GM04504 (cell line): ENCODE measurements around the gene ETNK1.
A peak's percentile ranks its signal among the peaks of the same experiment; 100 is the strongest.

Source experiments
- DNase-seq: peaks from one replicate; pipeline ENCODE4 v3.0.0-alpha.2; 2012; ENCODE audit warnings: low read depth

Gene ETNK1

DNA sequence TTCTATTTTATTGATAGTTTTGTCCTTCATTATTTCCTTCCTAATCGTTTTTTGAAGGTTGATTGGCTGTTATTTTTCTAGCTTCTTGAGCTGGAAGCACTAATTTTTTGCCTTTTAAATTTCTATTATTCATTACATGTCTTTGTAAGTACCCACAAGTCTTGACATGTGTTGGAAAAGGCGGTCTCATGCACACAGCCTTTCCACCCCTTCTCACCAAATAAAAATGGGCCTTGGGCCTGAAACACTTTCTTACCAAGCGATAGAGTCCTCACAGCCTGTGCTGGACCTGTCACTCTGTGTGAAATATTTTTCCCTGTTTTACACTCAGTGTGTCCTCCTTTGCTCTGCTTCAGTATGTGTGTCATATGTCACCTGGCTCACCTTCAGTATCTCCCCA lies 9.9 kb downstream of the ETNK1 start:
- DNase-seq = no peak

DNA sequence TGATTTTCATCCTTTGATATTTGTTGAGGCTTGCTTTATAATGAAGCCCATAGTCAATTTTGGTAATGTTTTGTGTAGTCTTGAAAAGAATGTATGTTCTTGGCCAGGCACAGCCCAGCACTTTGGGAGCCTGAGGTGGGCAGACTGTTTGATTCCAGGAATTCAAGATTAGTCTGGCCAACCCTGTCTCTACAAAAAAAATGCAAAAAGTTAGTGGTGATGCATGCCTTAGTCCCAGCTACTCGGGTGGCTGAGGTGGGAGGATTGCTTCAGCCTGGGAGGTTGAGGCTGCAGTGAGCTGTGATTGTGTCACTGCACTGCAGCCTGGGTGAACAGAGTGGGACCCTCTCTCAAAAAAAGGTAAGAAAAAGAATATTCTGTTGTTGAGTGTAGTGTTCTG lies 10.8 kb downstream of the ETNK1 start:
- DNase-seq = no peak

DNA sequence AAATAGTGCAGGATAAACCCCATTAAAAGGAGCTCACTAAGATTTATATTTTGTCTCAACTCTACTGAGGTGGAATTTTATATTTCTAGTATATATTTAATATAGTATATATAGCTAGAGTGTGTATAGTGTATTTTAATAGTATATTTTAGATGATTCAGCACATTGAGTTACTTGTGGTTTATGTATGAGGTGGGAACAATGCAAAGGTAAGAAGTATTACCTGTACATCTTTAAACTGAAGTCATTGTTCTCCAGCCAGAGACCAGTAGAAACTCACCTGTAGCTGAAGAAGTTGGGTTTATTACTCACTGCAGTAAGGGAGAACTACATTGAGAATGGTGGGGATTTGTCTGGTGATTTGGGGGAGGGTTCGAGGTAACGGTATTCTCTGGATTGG lies 15.9 kb downstream of the ETNK1 start:
- DNase-seq = no peak

DNA sequence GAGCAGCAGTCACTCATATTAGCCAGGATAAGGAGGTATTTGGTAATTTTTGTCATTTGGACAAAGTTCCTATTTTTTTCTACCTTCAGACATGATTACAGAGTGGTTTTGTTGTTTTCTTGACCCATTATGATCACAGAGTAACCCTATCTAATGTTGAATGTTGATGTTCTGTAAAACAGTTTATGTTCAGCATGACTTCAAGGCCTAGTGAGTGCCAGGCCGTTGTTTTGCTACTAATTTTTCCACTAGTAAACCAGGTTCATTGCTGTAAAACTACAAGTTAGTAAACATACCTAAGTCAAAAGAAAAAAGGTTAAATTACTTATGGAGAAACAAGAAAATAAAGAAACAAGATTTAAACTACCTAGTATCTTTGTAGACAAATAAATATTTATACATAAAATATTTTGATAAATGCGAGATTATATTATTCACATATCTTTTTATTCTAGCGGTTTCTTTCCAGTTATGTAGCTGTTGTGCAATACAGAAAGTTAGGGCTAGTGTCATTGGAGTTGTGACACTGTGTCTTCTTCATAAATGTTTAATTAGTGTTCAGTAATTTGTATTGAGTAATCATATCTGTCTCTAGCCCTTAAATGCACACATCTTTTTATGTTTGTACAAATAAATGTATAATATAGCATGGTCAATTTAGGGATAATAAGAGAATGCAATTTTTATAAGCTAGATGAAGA lies 16.5 kb downstream of the ETNK1 start:
- DNase-seq = no peak

DNA sequence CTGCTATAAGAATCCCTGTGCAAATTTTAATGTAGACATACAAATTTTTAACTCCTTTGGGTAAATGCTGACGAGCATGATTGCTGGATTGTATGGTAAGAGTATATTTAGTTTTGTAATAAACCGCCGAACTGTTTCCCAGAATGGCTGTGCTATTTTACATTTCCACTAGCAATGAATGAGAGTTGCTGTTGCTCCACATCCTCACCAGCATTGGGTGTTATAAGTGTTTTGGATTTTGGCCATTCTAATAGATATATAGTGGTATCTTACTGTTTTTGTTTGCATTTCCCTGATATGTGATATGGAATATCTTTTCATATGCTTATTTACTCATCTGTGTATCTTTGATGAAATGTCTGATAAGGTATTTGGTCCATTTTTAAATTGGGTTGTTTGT lies 23.7 kb downstream of the ETNK1 start:
- no peak for DNase-seq

DNA sequence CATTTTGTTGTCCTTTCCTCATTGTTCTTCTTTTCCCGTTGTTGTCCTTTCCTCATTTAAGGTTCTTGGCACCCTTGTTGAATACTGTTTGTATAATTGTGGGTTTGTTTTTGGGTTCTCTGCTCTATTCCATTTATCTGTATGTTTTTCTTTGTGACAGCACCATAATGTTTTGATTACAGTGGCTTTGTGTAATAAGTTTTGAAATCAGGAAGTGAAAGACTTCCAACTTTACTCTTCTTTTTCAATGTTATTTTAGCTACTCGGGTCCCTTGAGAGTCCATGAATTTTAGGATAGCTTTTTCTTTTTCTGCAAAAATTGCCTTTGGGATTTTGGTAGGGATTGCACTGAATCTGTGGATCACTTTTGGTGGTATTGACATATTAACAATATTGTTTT lies 28.1 kb downstream of the ETNK1 start:
- DNase-seq = peak; percentile 8

DNA sequence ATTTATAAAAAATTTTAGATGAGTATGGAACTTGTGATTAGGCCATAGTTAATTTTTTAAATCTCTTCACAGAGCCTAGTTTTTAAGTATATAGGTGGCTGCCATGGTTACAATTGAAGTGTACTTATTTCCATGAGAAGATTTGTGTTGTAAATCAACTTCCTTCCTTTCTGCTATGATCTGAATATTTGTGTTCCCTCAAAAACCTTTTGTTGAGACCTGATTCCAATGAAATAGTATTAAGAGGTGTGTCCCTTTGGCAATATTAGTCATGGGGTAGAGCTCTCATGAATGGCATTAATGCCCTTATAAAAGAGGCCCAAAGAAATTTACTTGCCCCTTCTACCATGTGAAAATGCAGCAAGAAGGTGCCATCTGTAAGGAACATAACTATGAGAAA lies 28.8 kb downstream of the ETNK1 start:
- DNase-seq = no peak

DNA sequence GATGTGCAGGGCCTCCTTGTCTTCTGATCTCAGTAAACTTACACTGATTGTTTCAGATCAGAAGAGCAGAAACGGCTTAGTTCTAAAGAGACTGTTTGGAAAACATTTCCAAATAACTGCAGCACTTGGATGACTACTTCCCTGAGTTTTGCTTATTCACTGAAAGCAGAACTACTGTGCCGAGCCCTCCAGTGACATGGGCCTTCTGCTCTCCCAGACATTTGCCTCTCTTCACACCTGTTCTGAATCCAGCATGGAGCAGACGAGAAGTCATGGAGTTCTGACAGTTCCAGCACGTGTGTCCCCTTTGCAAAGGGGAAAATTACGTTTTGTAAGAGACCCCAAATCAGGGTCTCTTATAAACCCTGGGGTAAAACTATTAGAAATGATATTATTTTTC lies 31.4 kb downstream of the ETNK1 start:
- no peak for DNase-seq

DNA sequence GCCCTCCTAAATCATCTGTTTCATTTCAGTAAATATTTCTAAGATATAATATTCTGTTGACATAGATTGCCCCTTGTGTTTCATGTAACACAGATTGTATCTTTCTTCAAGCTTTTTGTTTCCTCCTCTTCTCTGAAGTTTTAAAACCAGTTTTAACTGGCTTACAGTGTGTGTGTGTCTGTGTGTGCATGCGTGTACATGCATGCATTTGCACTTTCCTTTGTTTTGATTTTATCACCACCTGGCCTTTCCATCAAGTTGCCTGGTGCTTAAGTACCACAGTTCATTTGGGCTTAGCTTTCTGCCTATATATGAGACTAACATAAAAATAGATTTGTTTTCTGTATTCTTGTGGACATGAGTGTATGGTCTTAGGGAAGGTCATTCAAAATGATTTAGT lies 31.9 kb downstream of the ETNK1 start:
- no peak for DNase-seq

DNA sequence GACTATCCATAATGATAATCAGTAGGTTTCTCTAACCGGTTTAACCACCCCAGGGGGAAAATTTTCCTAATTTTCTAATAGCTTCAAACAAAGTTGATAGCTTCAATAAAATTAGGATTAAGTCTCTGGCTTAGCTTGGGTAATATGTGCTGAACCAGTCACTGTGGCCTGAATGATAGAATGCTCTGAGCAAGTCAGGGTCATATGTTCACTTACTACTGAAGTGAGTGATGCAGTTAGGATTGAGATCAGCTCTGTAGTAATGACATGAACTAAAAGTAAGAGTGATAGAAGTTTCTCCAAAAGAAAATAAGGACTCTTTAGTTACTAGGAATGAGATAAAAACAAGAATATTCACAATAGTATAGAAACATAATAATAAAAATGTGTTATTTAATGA lies 32.6 kb downstream of the ETNK1 start:
- no peak for DNase-seq

DNA sequence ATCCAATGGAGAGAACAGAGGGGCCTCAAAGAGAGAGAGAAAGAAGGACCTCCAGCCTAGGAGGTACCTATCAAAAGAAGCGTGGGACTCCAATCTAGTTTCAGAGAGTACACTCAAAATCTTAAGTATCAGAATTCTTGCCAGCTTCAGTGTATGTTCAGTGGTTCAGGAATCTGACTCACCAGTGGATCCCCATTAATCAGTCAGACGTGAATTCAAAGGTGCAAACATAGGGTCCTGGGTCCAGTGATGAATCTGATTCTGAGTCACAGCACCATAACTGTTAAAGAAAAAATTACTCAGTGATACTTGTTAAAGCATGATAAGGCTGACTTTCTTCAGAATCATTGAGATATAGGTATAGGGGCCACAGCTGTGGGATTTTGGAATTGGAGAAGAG lies 33.2 kb downstream of the ETNK1 start:
- peak; percentile 36 for DNase-seq

DNA sequence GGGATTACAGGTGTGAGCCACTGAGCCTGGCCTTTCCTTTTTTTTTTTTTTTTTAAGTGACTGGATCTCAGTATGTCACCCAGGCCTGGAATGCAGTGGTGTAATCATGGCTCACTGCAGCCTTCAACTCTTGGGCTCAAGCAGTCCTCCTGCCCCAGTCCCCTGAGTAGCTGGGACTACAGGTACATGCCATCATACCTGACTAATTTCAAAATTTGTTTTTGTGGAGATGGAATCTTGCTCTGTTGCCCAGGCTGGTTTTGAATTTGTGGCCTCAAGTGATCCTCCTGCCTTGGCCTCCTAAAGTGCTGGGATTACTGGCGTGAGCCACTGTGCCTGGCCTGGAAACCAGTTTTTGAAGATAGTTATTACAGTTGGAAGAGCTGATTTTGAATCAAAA lies 37.4 kb downstream of the ETNK1 start:
- DNase-seq = no peak

DNA sequence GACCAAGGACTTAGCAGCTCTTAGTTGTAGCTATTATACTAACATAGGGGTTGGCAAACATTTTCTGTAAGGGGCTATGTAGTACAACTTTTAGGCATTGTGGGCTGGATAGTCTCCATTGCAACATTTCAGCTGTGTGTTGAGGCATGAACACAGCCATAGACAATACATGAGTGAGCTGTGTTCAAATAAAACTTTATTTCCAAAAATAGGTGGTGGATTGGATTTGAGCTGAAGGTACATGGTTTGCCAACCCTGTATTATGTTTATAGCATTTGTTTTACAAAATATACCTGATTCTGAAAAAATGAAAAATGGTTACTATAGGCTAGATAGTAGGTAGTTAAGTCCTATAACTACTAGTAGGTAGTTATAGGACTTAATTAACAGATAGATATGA lies 40.5 kb downstream of the ETNK1 start:
- no peak for DNase-seq

DNA sequence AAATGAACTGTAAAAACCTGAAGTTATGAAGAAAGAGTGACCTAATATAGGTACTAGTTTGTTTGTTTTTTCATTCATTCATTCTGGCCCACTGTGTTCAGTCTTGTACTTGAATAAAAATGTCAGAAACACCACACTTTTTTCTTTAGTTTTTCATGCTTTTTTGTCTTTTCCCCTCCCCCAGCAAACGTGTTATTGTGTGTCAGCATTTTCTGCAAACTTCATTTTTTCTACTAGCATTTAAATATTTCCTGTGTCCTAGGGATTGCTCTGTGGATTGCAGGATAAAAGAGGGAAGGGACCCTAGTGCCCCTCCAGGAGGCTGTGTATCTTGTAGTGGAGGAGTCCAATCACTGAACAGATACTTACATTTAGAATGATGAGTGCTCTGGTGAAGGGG lies 42.2 kb downstream of the ETNK1 start:
- DNase-seq = no peak

DNA sequence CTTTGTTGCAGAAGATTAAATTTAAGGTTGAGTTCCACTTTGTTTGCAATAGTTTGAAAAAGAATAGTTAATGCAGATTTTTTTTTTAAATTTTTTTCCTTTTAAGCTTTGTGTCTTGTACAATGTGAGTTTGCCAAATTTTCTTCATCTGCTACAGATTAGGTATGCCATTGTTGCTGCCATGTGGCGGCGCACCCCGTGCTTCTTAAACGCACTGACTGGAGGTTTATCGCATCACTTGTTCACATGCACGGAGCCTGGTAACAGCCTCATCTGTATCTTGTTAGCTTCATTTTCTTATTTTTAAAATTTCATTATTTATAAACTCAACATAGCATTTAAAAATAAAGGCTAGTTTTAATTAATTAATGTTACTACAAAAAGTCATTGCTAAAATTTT lies 43.5 kb downstream of the ETNK1 start:
- no peak for DNase-seq

DNA sequence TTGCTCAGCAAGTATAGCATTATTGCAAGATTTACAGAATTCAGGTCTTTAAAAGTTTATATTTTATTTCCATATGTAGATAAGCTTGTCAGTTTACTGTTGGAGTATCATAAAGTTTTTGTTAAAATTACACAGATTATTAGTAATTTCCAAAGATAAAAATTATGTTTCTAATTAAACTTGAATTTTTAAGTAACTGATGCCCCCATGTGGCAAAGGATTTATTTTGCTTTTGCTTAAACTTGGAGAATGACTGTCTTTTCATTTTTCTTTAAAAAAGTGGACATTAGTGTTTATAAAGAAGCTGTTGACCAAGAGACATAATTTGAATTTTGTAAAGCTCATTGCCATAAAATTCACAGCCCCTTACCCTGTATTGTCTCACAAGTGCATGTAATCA lies 45.8 kb downstream of the ETNK1 start:
- DNase-seq = no peak

DNA sequence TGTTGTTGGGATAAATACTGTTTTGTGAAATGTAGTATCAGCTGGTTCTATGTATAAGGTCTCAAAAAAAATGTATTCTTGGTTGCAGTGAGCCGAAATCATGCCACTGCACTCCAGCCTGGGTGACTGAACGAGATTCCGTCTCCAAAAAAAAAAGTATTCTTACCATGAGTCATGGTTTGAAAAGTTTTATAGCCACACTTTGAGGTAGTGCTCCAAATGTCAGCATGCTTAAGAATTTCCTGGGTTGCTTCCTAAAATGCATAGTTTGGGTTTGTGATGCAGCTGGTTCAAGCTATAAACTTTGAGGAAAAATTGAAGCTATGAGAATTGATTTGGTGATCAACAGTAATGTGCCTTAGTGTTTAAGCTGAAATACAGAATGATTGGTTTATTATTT lies 48.0 kb downstream of the ETNK1 start:
- DNase-seq = peak; percentile 56

DNA sequence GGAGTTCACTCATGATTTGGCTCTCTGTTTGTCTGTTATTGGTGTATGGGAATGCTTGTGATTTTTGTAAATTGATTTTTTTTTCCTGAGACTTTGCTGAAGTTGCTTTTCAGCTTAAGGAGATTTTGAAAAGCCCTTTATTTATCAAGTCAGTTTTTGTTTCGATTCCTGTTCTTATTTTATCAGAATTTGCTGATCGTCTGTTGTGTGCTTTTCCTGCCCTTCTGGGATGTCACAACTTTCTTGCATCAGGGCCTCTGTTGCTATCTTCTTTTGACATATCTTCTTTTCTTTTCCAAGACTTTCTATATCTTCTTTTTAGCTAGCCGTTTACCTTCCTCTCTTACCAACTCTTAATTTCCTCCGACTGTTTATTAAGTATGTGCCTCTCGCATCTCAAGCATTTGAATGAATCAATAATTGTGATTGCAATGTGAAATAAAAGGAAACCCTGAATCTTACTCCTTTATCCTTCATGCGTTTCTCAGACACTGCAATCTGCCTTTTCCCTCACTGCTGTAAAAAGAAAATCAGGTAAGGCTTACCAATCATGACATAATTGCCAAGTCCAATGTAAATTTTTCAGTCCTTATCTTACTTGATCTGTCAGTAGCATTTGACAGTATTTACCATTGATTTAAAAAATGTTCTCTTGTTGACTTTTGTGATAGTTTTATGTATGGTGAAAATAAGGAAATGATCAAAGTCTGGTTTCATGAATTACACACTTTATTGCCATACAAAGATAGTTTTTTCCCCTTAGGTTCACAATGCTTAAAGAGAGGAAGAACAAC lies 53.0 kb downstream of the ETNK1 start:
- no peak for DNase-seq

DNA sequence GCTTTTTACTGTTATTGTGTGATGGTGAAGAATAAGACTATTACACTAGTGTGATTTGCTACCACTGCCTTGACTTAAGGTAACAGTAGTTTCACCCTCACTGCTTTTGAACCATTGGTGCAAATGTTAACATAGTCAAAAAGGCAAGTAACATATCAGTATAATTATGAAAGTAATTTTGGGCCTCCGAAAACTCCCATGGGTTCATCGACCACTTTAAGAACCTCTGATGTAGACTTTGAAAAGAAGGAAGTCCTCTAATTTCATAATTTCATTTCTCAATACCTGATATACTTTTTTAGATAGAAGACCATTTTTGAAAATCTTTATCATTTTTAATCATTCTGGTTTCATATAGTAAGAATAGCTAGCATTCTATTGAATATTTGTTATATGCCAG lies 57.7 kb downstream of the ETNK1 start:
- no peak for DNase-seq

DNA sequence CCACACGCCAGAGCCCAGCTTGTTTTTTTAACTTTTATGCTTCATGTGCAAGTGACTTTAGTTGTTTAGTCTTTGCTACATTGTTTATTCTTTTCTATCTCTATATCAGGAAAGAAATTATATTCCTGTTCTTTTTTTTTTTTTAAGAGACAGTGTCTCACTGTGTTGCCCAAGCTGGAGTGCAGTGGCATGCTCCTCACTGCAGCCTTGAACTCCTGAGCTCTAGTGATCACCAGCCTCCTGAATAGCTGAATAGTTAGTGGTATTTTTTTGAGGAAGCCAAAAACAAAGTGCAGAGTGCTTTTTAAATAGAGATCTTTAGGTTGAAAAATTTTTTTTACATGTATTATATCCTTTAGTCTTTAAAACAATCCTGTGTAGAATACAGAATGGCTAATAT lies 58.2 kb downstream of the ETNK1 start:
- no peak for DNase-seq

DNA sequence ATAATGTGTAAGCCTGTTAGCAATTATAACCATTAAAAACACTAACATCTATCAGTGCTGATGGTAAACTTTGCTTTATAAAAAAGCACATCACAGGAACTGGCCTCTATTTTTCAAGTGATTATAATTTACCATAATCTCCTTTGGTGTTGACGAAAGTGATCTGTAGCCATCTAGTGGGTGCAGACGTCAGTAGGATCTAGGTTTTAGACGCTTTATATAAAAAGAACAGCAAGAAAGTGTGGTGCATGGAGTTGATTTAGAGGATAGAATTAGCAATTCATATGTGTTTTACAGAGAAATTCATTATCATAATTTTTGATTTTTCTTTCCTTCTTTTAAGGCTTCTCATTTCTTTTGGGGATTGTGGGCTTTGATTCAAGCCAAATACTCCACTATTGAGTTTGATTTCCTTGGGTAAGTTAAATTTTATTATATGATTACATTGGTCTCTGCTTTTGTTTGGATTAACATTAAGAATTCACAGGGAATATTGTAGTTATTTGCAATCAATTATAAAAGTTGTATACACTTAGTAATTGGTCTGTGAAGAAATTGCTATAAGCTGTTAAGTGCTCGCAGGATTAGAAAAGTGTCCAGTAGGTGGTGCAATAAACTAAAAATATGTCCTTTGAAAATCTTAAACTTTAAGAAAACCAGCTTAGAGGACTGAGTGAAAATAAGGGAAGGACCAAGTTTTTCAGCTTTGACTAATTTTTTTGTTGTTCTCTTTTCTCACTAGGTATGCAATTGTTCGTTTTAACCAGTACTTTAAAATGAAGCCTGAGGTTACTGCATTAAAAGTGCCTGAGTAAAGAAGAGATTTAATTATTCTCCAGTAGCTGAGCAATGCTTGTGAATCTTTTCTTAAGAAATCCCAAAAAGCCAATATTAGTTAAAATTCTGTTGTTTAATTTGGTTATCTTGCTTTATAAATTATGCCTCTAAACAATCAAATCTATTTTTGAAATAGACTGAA lies 59.5 kb downstream of the ETNK1 start:
- DNase-seq = no peak

DNA sequence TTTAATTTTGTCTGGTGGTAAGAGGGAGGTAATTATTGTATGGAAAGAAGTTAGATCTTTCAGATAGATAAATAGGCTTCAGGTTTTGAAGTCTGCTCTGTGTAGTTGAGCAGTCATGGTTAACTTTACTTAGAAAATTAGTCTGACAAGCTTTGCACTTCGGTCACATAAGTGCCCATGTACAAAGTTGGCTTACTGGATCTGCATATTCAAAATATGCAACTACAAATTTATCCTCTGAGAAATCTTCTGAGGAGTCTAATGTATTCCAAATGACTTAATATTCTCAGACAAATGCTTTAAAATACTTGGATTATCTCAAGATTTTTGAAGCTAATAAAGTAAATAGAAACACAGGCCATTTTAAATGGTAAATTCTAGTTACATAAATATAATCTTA lies 61.2 kb downstream of the ETNK1 start:
- no peak for DNase-seq
